HepG2 (cell line): ENCODE data around the gene MYO19. TPM values are rescaled to one million over a fixed set of nuclear protein-coding genes. Genes with fewer than 3 reads are reported as not detected.

Source experiments
- ATAC-seq: fragments of 200-7000 bp; cut with Tn5 transposase; 3 replicates; pipeline ENCODE4 v1.9.1; 2020; ENCODE audit warnings: mild to moderate bottlenecking, moderate library complexity
- BruUV-seq: library from RNA; stranded (reverse); fragments of 400-500 nt; replicated peaks from 2 replicates; lab custom pipeline; 2021; lab: Mats Ljungman, UMichigan
- CTCF ChIA-PET: fragments of 300-600 bp; formaldehyde crosslinking; extraction: SDS; loops from one replicate; lab custom pipeline; 2021; ENCODE audit warnings: low total read pairs, inconsistent platforms, low intra/inter-chr PET ratio; lab: Yijun Ruan, JAX
- POLR2A ChIA-PET: fragments of 350-600 bp; sonication (Branson Sonifier 250); formaldehyde crosslinking; loops from one replicate; lab custom pipeline; 2020; ENCODE audit warnings: antibody characterized with exemption, inconsistent platforms; lab: Yijun Ruan, JAX
- DNase-seq: peaks from one replicate; pipeline ENCODE4 v3.0.0-alpha.2; 2015; ENCODE audit warnings: low spot score
- FAIRE-seq: peaks from 3 replicates; lab custom pipeline; 2011; peaks lifted over from hg19 to GRCh38; lab: Jason Lieb, UNC
- H2AFZ ChIP-seq: one replicate; pipeline ENCODE4 v1.6.1; 2011; ENCODE audit warnings: low read length, inconsistent platforms
- H3K27ac ChIP-seq: fragments of 300-600 bp; 3 replicates; pipeline ENCODE4 v1.8.0; 2011; ENCODE audit warnings: mixed run types, mild to moderate bottlenecking, mixed read lengths, low read length, inconsistent platforms; ENCODE audit not compliant: insufficient read depth; ENCODE audit errors: extremely low read length
- H3K27me3 ChIP-seq, 2 experiments: fragments of 200-600 bp in 1 of 2; 2 replicates in 1 of 2; 3 replicates in 1 of 2; pipeline versions ENCODE4 v1.6.0 to v1.8.0; 2011; ENCODE audit warnings: low read length in 2 of 2, mild to moderate bottlenecking in 2 of 2, moderate library complexity in 2 of 2, inconsistent platforms in 1 of 2; ENCODE audit not compliant: insufficient read depth in 2 of 2, control insufficient read depth in 1 of 2
- H3K36me3 ChIP-seq, 2 experiments: fragments of 200-600 bp in 1 of 2; replicated peaks in 1 of 2; 2 replicates in 1 of 2; 3 replicates in 1 of 2; pipeline versions ENCODE4 v1.5.1 to v1.8.0; 2011; ENCODE audit warnings: low read length in 2 of 2, inconsistent platforms in 1 of 2; ENCODE audit not compliant: insufficient read depth in 2 of 2, control insufficient read depth in 1 of 2
- H3K4me1 ChIP-seq: 2 replicates; pipeline ENCODE4 v1.5.1; 2012; ENCODE audit warnings: low read length, inconsistent platforms; ENCODE audit not compliant: insufficient read depth
- H3K4me2 ChIP-seq: 2 replicates; pipeline ENCODE4 v1.6.0; 2011; ENCODE audit warnings: low read depth, low read length, inconsistent platforms
- H3K4me3 ChIP-seq, 3 experiments: fragments of 200-600 bp in 1 of 3; sonication (generic), shearing (Covaris generic) in 1 of 3; replicated peaks in 1 of 3; 2 replicates each; pipeline ENCODE4 v1.5.1; 2011 to 2016; ENCODE audit warnings: low read length in 3 of 3, inconsistent platforms in 2 of 3, low read depth in 2 of 3, mild to moderate bottlenecking in 2 of 3, control low read depth in 1 of 3, mixed read lengths in 1 of 3; ENCODE audit not compliant: insufficient read depth in 1 of 3
- H3K79me2 ChIP-seq: one replicate; pipeline ENCODE4 v1.6.1; 2011; ENCODE audit warnings: low read length, inconsistent platforms; ENCODE audit not compliant: insufficient read depth
- H3K9ac ChIP-seq: 2 replicates; pipeline ENCODE4 v1.6.0; 2011; ENCODE audit warnings: mild to moderate bottlenecking, low read depth, low read length, inconsistent platforms; ENCODE audit not compliant: insufficient read depth
- H3K9me3 ChIP-seq: 2 replicates; pipeline ENCODE4 v1.5.1; 2012; ENCODE audit warnings: mild to moderate bottlenecking, low read length
- H4K20me1 ChIP-seq: 2 replicates; pipeline ENCODE4 v1.6.0; 2011; ENCODE audit warnings: inconsistent platforms, mild to moderate bottlenecking, low read length, moderate library complexity; ENCODE audit not compliant: insufficient read depth
- AGO2 ChIP-seq: fragments of 200-400 bp; formaldehyde crosslinking; optimal IDR thresholded peaks from 2 replicates; pipeline ENCODE3; 2017; ENCODE audit warnings: mild to moderate bottlenecking, low read depth, low read length, moderate library complexity
- KLF9 ChIP-seq: IDR thresholded peaks from 2 replicates; pipeline ENCODE4 v1.6.1; 2016; ENCODE audit warnings: low read depth
- PITX1 ChIP-seq: sonication (generic); formaldehyde crosslinking; IDR thresholded peaks from 2 replicates; pipeline ENCODE4 v1.5.1; 2020; ENCODE audit warnings: mild to moderate bottlenecking, missing genetic modification reagents
- SCMH1 ChIP-seq: sonication (generic); formaldehyde crosslinking; IDR thresholded peaks from 2 replicates; pipeline ENCODE4 v1.9.0; 2021; ENCODE audit warnings: missing genetic modification reagents, mild to moderate bottlenecking, borderline replicate concordance
- SIN3B ChIP-seq: fragments of 150-350 bp; IDR thresholded peaks from 2 replicates; pipeline ENCODE4 v1.6.1; 2014; ENCODE audit warnings: low read length
- SMC3 ChIP-seq: IDR thresholded peaks from 2 replicates; pipeline ENCODE4 v1.6.1; 2011; ENCODE audit warnings: low read length, improper control_type of control experiment
- ZBTB39 ChIP-seq: sonication (generic); formaldehyde crosslinking; IDR thresholded peaks from 2 replicates; pipeline ENCODE4 v1.5.0; 2020; ENCODE audit warnings: missing genetic modification reagents
- ZNF234 ChIP-seq: sonication (generic); formaldehyde crosslinking; conservative IDR thresholded peaks from 2 replicates; pipeline ENCODE4 v1.5.1; 2020; ENCODE audit warnings: mild to moderate bottlenecking, missing genetic modification reagents
- ZSCAN29 ChIP-seq: sonication (generic); formaldehyde crosslinking; conservative IDR thresholded peaks from 2 replicates; pipeline ENCODE4 v1.4.0; 2020; ENCODE audit warnings: mild to moderate bottlenecking, missing genetic modification reagents
- ZSCAN30 ChIP-seq: sonication (generic); formaldehyde crosslinking; IDR thresholded peaks from 2 replicates; pipeline ENCODE4 v1.5.0; 2020; ENCODE audit warnings: mild to moderate bottlenecking, missing genetic modification reagents
- ZSCAN9 ChIP-seq: IDR thresholded peaks from 2 replicates; pipeline ENCODE4 v1.6.1; 2016; ENCODE audit warnings: borderline replicate concordance
- WGBS: methylation state at CpG from one replicate; pipeline ENCODE4 v1.1.6; 2017; ENCODE audit warnings: low lambda C conversion rate; 5-methylcytosine and 5-hydroxymethylcytosine counted together
- in situ Hi-C: cut with HindIII; loops from 2 replicates; pipeline ENCODE4 v1.10.0; 2017; ENCODE audit warnings: low pct_unique_long_range_greater_than_20kb; ENCODE audit not compliant: extremely low pct_ligation_motif_present
- intact Hi-C: fragments of 100-400 bp; cut with micrococcal nuclease; formaldehyde crosslinking; loops from one replicate; pipeline ENCODE4 v1.10.0; 2022; ENCODE audit not compliant: unreplicated experiment
- polyA plus RNA-seq, 8 experiments: library from polyadenylated mRNA; depleted of rRNA in 3 of 8; stranded (reverse) in 7 of 8; unstranded in 1 of 8; fragments of >200 nt; fragmentation: Illumina TruSeq in 4 of 8; extraction: Trizol in 4 of 8; gene quantifications; 2 replicates each; pipeline versions ENCODE4 v1.2.1 to v1.2.3, GENCODE V29; 2011 to 2016; ENCODE audit warnings: low read depth in 4 of 8, missing spikeins in 1 of 8, mixed read lengths in 1 of 8; ENCODE audit not compliant: insufficient read depth in 1 of 8
- total RNA-seq, 5 experiments: library from RNA; depleted of rRNA; stranded (reverse); fragments of >200 nt; fragmentation: Illumina TruSeq; extraction: Trizol; gene quantifications; 2 replicates each; pipeline ENCODE4 v1.2.3, GENCODE V29; 2016; ENCODE audit warnings: low read depth in 1 of 5
- TF ChIP-seq, protein P1 (sequence below): sonication (generic); formaldehyde crosslinking; IDR thresholded peaks from 2 replicates; pipeline ENCODE4 v1.4.0; 2020; ENCODE audit warnings: missing genetic modification reagents, borderline replicate concordance
- TF ChIP-seq, protein P2 (sequence below): sonication (generic); formaldehyde crosslinking; IDR thresholded peaks from 2 replicates; pipeline ENCODE4 v1.5.0; 2020; ENCODE audit warnings: mild to moderate bottlenecking, low read depth, missing genetic modification reagents, borderline replicate concordance

MYO19 gene
- total and polyA plus RNA-seq, 2 of the 13 experiments (the other 11 are each of a cell fraction or from before 2014, with no cell fraction given), result 75.7 to 82.3 TPM

- ATAC-seq (no peak), FAIRE-seq (no peak), DNase-seq (no peak)
- POLR2A ChIA-PET, result no interaction called here
- no peak overlapping the region for H3K4me3 ChIP-seq
- no peak overlapping the region for H3K27ac ChIP-seq
- H3K9ac ChIP-seq, result no peak overlapping the region
- CTCF ChIA-PET, result no interaction called here
- H3K36me3 ChIP-seq, result peaks cover 17 to 48% of the 10 kb centered on the region in 2 experiments
- H3K4me1 ChIP-seq, result no peaks in the 10 kb centered on the region
- H2AFZ ChIP-seq, result no peak overlapping the region
- WGBS, result 100% methylated on average over 3 of the region's 3 CpGs
- no peak overlapping the region for H3K4me2 ChIP-seq
- H3K79me2 ChIP-seq, result no peaks in the 10 kb centered on the region
- intact Hi-C loops, result no loop called here
- TF ChIP-seq ZNF234 (CRISPR knock-in tag) (no peak), ZSCAN30 (CRISPR knock-in tag) (no peak), SMC3 (no peak)
- TF ChIP-seq, all 625 proteins: peak for 0
- H4K20me1 ChIP-seq, result no peaks in the 10 kb centered on the region; the same call in 1 of the 2 replicates
- no peaks in the 10 kb centered on the region for H3K9me3 ChIP-seq
- no TSS peak for BruUV-seq
- H3K27me3 ChIP-seq, result no peaks in the 10 kb centered on the region
- in situ Hi-C loops, result no loop called here
These were observed 19.8 kb downstream of the MYO19 start for GRCh38 chr17:36514856-36515255.

- H3K36me3 ChIP-seq, result peaks cover 19 to 47% of the 10 kb centered on the region in 2 experiments
- no peak overlapping the region for H3K27ac ChIP-seq
- H4K20me1 ChIP-seq, result no peaks in the 10 kb centered on the region; the same call in 1 of the 2 replicates
- intact Hi-C loops, result no loop called here
- no peak for FAIRE-seq
- H3K9me3 ChIP-seq, result no peaks in the 10 kb centered on the region
- TSS peak; percentile 24 for BruUV-seq
- H3K4me2 ChIP-seq, result no peak overlapping the region
- no peaks in the 10 kb centered on the region for H3K27me3 ChIP-seq
- H3K9ac ChIP-seq, result no peak overlapping the region
- no peaks in the 10 kb centered on the region for H3K79me2 ChIP-seq
- H3K4me1 ChIP-seq, result no peaks in the 10 kb centered on the region
- no peak for DNase-seq
- in situ Hi-C loops, result no loop called here
- ATAC-seq, result no peak
- CTCF ChIA-PET, result no interaction called here
- no peak overlapping the region for H3K4me3 ChIP-seq
- 94% methylated on average over 5 of the region's 5 CpGs for WGBS
- POLR2A ChIA-PET, result no interaction called here
- H2AFZ ChIP-seq, result no peak overlapping the region
- no peak for TF ChIP-seq AGO2
- no peak for TF ChIP-seq KLF9 (CRISPR knock-in tag)
- no peak for TF ChIP-seq ZSCAN9 (CRISPR knock-in tag)
- TF ChIP-seq SCMH1 (CRISPR knock-in tag), result no peak
- no peak for TF ChIP-seq PITX1 (CRISPR knock-in tag)
- TF ChIP-seq, protein P1, sequence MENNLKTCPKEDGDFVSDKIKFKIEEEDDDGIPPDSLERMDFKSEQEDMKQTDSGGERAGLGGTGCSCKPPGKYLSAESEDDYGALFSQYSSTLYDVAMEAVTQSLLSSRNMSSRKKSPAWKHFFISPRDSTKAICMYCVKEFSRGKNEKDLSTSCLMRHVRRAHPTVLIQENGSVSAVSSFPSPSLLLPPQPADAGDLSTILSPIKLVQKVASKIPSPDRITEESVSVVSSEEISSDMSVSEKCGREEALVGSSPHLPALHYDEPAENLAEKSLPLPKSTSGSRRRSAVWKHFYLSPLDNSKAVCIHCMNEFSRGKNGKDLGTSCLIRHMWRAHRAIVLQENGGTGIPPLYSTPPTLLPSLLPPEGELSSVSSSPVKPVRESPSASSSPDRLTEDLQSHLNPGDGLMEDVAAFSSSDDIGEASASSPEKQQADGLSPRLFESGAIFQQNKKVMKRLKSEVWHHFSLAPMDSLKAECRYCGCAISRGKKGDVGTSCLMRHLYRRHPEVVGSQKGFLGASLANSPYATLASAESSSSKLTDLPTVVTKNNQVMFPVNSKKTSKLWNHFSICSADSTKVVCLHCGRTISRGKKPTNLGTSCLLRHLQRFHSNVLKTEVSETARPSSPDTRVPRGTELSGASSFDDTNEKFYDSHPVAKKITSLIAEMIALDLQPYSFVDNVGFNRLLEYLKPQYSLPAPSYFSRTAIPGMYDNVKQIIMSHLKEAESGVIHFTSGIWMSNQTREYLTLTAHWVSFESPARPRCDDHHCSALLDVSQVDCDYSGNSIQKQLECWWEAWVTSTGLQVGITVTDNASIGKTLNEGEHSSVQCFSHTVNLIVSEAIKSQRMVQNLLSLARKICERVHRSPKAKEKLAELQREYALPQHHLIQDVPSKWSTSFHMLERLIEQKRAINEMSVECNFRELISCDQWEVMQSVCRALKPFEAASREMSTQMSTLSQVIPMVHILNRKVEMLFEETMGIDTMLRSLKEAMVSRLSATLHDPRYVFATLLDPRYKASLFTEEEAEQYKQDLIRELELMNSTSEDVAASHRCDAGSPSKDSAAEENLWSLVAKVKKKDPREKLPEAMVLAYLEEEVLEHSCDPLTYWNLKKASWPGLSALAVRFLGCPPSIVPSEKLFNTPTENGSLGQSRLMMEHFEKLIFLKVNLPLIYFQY (CRISPR knock-in tag), result no peak
- no peak for TF ChIP-seq ZBTB39 (CRISPR knock-in tag)
- TF ChIP-seq, protein P2, sequence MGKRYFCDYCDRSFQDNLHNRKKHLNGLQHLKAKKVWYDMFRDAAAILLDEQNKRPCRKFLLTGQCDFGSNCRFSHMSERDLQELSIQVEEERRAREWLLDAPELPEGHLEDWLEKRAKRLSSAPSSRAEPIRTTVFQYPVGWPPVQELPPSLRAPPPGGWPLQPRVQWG (CRISPR knock-in tag), result no peak
- TF ChIP-seq ZSCAN29 (CRISPR knock-in tag), result no peak
- TF ChIP-seq SIN3B, result no peak
These were observed 22.0 kb downstream of the MYO19 start for GRCh38 chr17:36512641-36513040.
